Kidney (tissue), 14 donors: ENCODE data around the gene WDR72. TPM values are rescaled to one million over a fixed set of nuclear protein-coding genes. Genes with fewer than 3 reads are reported as not detected.

ENCODE experiments used
- DNase-seq, 5 donors: peaks; one replicate each; pipeline ENCODE4 v3.0.0-alpha.2; 2013 to 2020
- FAIRE-seq: peaks from 2 replicates; lab custom pipeline; 2012; peaks lifted over from hg19 to GRCh38; lab: Jason Lieb, UNC
- H3K27ac ChIP-seq, 2 donors: one replicate each; pipeline ENCODE4 v1.7.0; 2013; ENCODE audit warnings: low read depth in 2 of 2, low read length in 2 of 2, inconsistent platforms in 1 of 2
- H3K27me3 ChIP-seq: one replicate; pipeline ENCODE4 v1.7.1; 2013; ENCODE audit warnings: low read length, inconsistent platforms; ENCODE audit not compliant: control insufficient read depth, insufficient read depth
- H3K36me3 ChIP-seq, 3 donors: one replicate each; pipeline versions ENCODE4 v1.7.0 to v1.7.1; 2013; ENCODE audit warnings: low read length in 3 of 3, control low read depth in 1 of 3, inconsistent platforms in 1 of 3; ENCODE audit not compliant: insufficient read depth in 3 of 3, control insufficient read depth in 2 of 3
- H3K4me1 ChIP-seq, 3 donors: one replicate each; pipeline versions ENCODE4 v1.7.0 to v1.7.1; 2013; ENCODE audit warnings: low read length in 3 of 3, inconsistent platforms in 1 of 3, low read depth in 1 of 3; ENCODE audit not compliant: control insufficient read depth in 2 of 3, insufficient read depth in 2 of 3
- H3K4me3 ChIP-seq, 3 donors: one replicate each; pipeline versions ENCODE4 v1.7.0 to v1.8.1; 2013; ENCODE audit warnings: low read length in 3 of 3, control low read depth in 1 of 3, inconsistent platforms in 1 of 3
- H3K9ac ChIP-seq, 3 donors: one replicate each; pipeline versions ENCODE4 v1.7.0 to v1.7.1; 2013; ENCODE audit warnings: low read length in 3 of 3, control low read depth in 1 of 3, inconsistent platforms in 1 of 3
- H3K9me3 ChIP-seq, 3 donors: one replicate each; pipeline versions ENCODE4 v1.7.0 to v1.7.1; 2013; ENCODE audit warnings: low read length in 3 of 3, control low read depth in 1 of 3, inconsistent platforms in 1 of 3; ENCODE audit not compliant: control insufficient read depth in 2 of 3, insufficient read depth in 1 of 3
- CTCF ChIP-seq: IDR thresholded peaks from 3 replicates; pipeline ENCODE4 v1.5.1; 2012; ENCODE audit warnings: mild to moderate bottlenecking, moderate library complexity, borderline replicate concordance; ENCODE audit not compliant: insufficient read depth; ENCODE audit errors: extremely low read depth
- intact Hi-C: fragments of 100-400 bp; cut with DNase I; formaldehyde crosslinking; loops from one replicate; pipeline ENCODE4 v1.11.1; 2022
- polyA plus RNA-seq: library from polyadenylated mRNA; stranded (reverse); fragments of 350-450 nt; fragmentation: Illumina TruSeq; extraction: RNeasy Lipid Tissue Mini Kit (QIAGEN cat#74804); gene quantifications from one replicate; pipeline ENCODE4 v1.2.3, GENCODE V29; 2014; ENCODE audit warnings: low read depth, low replicate concordance; ENCODE audit not compliant: insufficient read depth
- total RNA-seq: library from RNA; stranded (reverse); fragmentation: NEBNext Ultra II Directional; extraction: Animal tissue kit (Norgen Biotek cat#: 25700); gene quantifications from one replicate; pipeline ENCODE4 v1.2.1, GENCODE V29; 2021
- donor health status: control.
- donor health status: control.
- donor health status: control.
- donor health status: control.
- donor health status: control.
- donor health status: DM: yes; HTN: yes; CAD: no.
- donor health status: Normal renal cell carcinoma (clear cell type).

The WDR72 gene
- total and polyA plus RNA-seq, 2 donors from 2014 or later = 55.7 to 60.0 TPM

- H3K27ac ChIP-seq = no peak overlapping the region
- no peak overlapping the region for H3K4me3 ChIP-seq
- no peak for TF ChIP-seq CTCF
- H3K9ac ChIP-seq = no peak overlapping the region
- intact Hi-C loops = no loop called here
- no peaks in the 10 kb centered on the region for H3K9me3 ChIP-seq
- no peak for FAIRE-seq
- H3K27me3 ChIP-seq = no peaks in the 10 kb centered on the region
- H3K4me1 ChIP-seq = no peaks in the 10 kb centered on the region
- H3K36me3 ChIP-seq = no peaks in the 10 kb centered on the region
- DNase-seq = no peak
Observed at GRCh38 chr15:53490341-53490740, 269.1 kb downstream of the WDR72 start.

- Histone ChIP-seq H3K36me3 (no peaks in the 10 kb centered on the region), H3K27ac (no peak overlapping the region), H3K4me1 (no peaks in the 10 kb centered on the region), H3K9ac (no peak overlapping the region), H3K27me3 (no peaks in the 10 kb centered on the region), H3K4me3 (no peak overlapping the region), H3K9me3 (no peaks in the 10 kb centered on the region)
- intact Hi-C loops = no loop called here
- no peak for TF ChIP-seq CTCF
- FAIRE-seq (no peak), DNase-seq (no peak)
Observed at GRCh38 chr15:53482055-53482454, 277.4 kb downstream of the WDR72 start.

- Histone ChIP-seq H3K27me3 (no peaks in the 10 kb centered on the region), H3K9me3 (no peaks in the 10 kb centered on the region), H3K27ac (no peak overlapping the region), H3K4me1 (no peaks in the 10 kb centered on the region), H3K36me3 (no peaks in the 10 kb centered on the region), H3K4me3 (no peak overlapping the region), H3K9ac (no peak overlapping the region)
- no peak for TF ChIP-seq CTCF
- intact Hi-C loops = no loop called here
- FAIRE-seq (no peak), DNase-seq (no peak)
Observed at GRCh38 chr15:53477981-53478766, 281.3 kb downstream of the WDR72 start.
